HUES48 (cell line): ENCODE data around the gene SLC7A6.

ENCODE experiments used
- H3K27ac ChIP-seq: one replicate; pipeline ENCODE4 v1.7.0; 2013; ENCODE audit warnings: low read depth, low read length, inconsistent platforms
- H3K27me3 ChIP-seq: 2 replicates; pipeline ENCODE4 v1.6.1; 2013; ENCODE audit warnings: mild to moderate bottlenecking, low read length; ENCODE audit not compliant: control insufficient read depth, insufficient read depth
- H3K36me3 ChIP-seq: 2 replicates; pipeline ENCODE4 v1.6.1; 2013; ENCODE audit warnings: low read length; ENCODE audit not compliant: control insufficient read depth, insufficient read depth
- H3K4me1 ChIP-seq: 2 replicates; pipeline ENCODE4 v1.6.1; 2013; ENCODE audit warnings: mild to moderate bottlenecking, low read length; ENCODE audit not compliant: control insufficient read depth, insufficient read depth
- H3K4me3 ChIP-seq: 2 replicates; pipeline ENCODE4 v1.5.1; 2013; ENCODE audit warnings: mild to moderate bottlenecking, low read depth, low read length
- H3K9ac ChIP-seq: 2 replicates; pipeline ENCODE4 v1.6.1; 2013; ENCODE audit warnings: mild to moderate bottlenecking, low read depth, low read length, moderate library complexity
- H3K9me3 ChIP-seq: 2 replicates; pipeline ENCODE4 v1.6.1; 2013; ENCODE audit warnings: low read length; ENCODE audit not compliant: control insufficient read depth, insufficient read depth

SLC7A6 gene

DNA sequence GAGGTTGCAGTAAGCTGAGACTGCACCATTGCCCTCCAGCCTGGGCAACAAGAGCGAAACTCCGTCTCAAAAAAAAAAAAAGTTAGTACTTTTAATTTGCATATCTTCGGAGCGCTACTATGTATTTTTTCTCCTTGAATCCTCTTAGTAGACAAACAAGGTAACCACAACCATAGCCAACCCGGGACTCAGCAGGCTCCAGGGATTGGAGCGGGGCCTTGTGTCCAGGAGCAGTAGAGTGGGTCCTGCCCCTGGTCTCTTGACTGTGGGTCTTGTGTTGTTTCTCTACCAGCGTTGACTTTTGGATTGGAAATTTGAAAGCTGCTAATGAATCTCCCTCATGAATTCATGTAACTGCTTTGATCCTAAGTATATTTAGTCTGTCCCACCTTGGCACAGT, 78.8 kb downstream of the SLC7A6 start:
- no peak overlapping the region for H3K4me3 ChIP-seq
- no peak overlapping the region for H3K27ac ChIP-seq
- H3K9ac ChIP-seq, result no peak overlapping the region
- H3K27me3 ChIP-seq, result no peaks in the 10 kb centered on the region
- H3K4me1 ChIP-seq, result no peaks in the 10 kb centered on the region
- H3K9me3 ChIP-seq, result no peaks in the 10 kb centered on the region
- H3K36me3 ChIP-seq, result peaks cover 90% of the 10 kb centered on the region

DNA sequence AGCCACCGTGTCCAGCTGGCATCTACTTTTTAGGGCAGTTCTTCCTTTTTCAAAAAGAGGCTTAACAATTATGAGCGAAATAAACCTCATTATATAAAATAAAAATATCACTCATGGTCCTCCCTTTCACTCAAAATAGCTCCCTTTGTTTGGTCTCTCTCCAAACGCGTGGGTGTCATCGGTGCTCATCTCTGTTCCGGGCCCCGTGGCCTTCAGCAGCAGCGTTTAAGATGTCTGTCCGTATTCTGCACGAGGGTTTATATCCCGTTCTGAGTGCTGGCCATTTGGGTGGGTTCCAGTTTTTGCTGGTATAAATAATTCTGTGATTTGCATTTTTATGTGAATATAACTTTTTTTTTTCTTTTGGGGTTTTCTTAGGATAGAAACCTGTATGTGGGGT, 79.9 kb downstream of the SLC7A6 start:
- no peak overlapping the region for H3K4me3 ChIP-seq
- H3K36me3 ChIP-seq, result peaks cover 90% of the 10 kb centered on the region
- no peak overlapping the region for H3K9ac ChIP-seq

DNA sequence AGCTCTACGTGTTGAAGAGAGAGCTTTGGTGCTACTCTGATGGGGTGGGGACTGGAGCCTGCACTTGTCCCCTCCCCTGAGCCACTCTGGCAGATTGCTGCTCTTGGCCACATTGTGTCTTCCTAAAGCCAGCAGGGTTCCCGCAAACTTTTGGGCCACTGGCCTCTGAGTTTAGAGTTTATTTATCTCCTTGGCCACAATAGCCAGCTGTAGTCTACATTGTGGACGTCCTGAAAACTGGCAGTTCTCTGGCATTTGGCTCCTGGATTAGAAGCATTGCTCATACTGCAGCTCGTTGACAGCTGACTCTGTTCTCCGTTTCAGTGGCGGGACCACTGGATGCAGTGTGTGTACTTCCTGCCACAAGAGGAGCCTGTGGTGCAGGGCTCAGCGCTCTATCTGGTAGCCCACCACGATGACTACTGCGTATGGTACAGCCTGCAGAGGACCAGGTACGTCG, 81.1 kb downstream of the SLC7A6 start:
- Histone ChIP-seq H3K9ac (no peak overlapping the region), H3K4me1 (no peaks in the 10 kb centered on the region), H3K36me3 (peaks cover 90% of the 10 kb centered on the region), H3K27me3 (no peaks in the 10 kb centered on the region), H3K27ac (no peak overlapping the region), H3K4me3 (no peak overlapping the region), H3K9me3 (no peaks in the 10 kb centered on the region)

More for the DNA sequence above, 79.9 kb downstream of the SLC7A6 start:
- Histone ChIP-seq H3K27me3 (no peaks in the 10 kb centered on the region), H3K4me1 (no peaks in the 10 kb centered on the region), H3K27ac (no peak overlapping the region), H3K9me3 (no peaks in the 10 kb centered on the region)

DNA sequence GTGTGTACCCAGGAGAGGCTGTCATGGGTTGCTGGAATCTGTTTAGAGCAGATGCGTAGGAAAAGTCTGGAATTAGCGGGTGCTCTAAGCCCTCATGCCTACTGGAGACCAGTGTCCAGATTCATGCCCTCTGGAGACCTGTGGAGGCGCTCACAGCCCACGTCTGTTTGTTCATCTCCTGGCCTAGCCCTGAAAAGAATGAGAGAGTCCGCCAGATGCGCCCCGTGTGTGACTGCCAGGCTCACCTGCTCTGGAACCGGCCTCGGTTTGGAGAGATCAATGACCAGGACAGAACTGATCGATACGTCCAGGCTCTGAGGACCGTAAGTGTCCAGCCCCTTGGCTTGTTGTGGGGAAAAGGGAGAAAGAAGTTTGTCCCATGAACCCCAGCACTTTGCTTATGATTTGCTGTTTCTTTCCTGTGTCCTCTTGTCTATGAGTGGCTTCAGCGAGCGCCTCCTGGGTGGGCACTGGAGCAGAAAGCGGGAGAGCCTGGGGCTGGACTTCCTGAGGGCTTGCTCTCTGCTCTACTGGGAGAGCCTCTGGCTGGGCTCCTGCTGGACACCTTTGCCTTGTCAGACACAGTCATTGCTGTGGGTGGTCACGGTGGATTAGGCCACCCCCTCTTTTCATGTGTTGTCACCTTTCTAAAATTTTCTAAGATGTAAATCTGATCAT, 81.8 kb downstream of the SLC7A6 start:
- Histone ChIP-seq H3K9me3 (no peaks in the 10 kb centered on the region), H3K4me1 (no peaks in the 10 kb centered on the region), H3K27me3 (no peaks in the 10 kb centered on the region), H3K27ac (no peak overlapping the region), H3K36me3 (peaks cover 86% of the 10 kb centered on the region), H3K9ac (no peak overlapping the region), H3K4me3 (no peak overlapping the region)

DNA sequence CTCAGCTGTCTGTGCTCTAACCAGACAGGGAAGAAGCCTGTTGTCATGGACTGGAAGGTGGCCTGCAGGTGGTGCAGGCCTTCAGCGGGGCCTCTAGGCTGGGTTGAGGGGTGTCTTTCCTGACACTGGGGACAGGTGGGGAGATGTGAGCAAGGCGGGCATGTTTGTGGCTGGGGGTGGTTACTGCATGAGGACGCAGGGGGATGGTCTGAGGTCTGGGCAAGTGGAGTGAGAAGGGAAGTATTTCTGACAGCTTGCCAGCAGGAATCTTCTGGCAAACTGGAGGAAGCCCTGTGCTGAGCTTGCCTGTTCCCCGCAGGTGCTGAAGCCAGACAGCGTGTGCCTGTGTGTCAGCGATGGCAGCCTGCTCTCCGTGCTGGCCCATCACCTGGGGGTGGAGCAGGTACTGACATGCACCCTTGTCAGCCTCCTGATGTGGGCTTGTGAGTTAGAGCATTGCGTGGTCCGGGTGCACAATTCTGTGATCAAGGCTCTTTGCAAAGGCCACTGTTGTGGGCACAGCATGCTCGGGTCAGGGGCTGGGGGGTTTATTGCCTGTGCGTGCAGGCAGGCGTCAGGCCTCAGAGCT, 82.7 kb downstream of the SLC7A6 start:
- H3K36me3 ChIP-seq, result peaks cover 89% of the 10 kb centered on the region
- H3K4me3 ChIP-seq, result no peak overlapping the region
- no peaks in the 10 kb centered on the region for H3K27me3 ChIP-seq
- H3K27ac ChIP-seq, result no peak overlapping the region
- H3K9me3 ChIP-seq, result no peaks in the 10 kb centered on the region
- no peaks in the 10 kb centered on the region for H3K4me1 ChIP-seq
- no peak overlapping the region for H3K9ac ChIP-seq

DNA sequence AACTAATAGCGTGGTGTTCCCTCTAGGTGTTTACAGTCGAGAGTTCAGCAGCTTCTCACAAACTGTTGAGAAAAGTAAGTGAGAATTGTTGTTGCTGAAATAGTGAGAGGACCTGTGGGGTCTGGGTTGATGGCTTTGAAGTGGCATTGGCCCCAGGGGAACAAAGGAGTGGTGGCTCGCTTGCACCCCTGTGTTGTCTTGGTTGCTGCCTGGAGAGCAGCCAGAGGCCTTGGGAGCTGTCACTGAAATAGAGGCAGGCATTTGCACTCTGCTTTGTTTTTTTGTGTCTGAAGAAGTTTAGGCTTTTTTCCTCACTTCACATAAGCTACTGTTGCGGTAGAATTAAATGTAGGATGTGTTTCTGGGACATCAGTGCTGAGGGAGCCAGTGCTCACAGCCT, 83.3 kb downstream of the SLC7A6 start:
- Histone ChIP-seq H3K9me3 (no peaks in the 10 kb centered on the region), H3K4me1 (no peaks in the 10 kb centered on the region), H3K9ac (no peak overlapping the region), H3K27me3 (no peaks in the 10 kb centered on the region), H3K36me3 (peaks cover 90% of the 10 kb centered on the region), H3K4me3 (no peak overlapping the region), H3K27ac (no peak overlapping the region)

DNA sequence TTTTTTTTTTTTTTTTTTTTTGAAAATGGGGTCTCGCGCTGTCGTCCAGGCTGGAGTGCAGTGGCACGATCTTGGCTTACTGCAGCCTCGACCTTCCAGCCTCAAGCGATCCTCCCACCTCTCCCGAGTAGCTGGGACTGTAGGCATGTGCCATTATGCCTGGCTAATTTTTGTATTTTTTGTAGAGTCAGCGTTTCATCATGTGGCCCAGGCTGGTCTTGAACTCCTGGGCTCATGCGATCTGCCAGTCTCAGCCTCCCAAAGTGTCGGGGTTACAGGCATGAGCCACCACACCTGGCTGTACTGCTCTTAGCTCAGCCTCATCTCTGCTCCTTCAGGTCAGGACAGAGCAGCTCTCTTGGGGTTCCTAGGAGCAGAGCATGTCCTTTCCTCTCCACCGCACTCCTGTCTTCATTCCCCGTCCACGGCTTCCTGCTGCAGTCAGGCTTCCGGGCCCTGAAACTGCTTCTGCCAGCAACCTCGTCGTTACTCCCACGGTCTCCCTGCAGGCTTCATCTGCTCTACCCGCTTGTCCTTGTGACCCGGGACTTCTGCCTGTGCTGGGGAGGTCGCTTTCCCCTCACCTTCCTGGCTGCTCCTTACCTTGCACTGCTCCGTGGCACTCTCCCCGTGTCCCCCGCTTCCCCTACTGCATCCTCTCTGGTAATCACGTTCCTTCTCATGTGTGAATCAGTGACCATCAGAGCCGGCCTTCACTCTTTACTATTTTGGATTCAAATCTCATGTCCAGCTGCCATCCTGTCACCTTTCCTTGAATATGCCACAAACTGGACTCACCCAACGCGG, 84.5 kb downstream of the SLC7A6 start:
- H3K9ac ChIP-seq, result no peak overlapping the region
- no peaks in the 10 kb centered on the region for H3K9me3 ChIP-seq
- no peak overlapping the region for H3K27ac ChIP-seq
- no peaks in the 10 kb centered on the region for H3K27me3 ChIP-seq
- H3K36me3 ChIP-seq, result peaks cover 93% of the 10 kb centered on the region
- H3K4me3 ChIP-seq, result no peak overlapping the region
- no peaks in the 10 kb centered on the region for H3K4me1 ChIP-seq

DNA sequence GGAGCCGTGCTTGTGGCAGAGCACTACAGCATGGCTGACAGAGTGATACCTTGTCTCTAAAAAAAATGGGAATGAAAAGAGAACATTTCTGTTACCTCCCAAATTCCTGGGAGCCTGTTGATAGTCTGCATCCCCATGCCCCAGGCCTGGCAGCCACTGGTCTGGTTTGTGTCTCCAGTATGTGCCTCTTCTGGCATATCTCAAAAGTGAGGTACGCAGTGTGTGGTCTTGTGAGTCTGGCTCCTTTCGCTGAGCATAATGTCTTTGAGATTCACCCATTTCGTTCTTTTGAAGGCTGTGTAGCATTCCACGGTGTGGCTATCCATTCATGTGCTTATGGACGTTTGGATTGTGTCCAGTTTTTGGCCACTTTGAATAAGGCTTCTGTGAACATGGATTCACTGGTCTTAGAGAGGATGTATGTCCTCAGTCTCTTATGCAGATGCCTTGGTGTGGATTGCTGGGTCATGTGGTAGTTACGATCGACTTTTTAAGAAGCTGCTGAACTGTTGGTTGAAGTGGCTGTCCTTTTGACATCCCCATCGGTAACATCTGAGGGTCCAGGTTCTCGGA, 85.6 kb downstream of the SLC7A6 start:
- H3K9me3 ChIP-seq, result no peaks in the 10 kb centered on the region
- no peak overlapping the region for H3K9ac ChIP-seq
- no peaks in the 10 kb centered on the region for H3K27me3 ChIP-seq
- H3K36me3 ChIP-seq, result peaks cover 90% of the 10 kb centered on the region
- H3K4me3 ChIP-seq, result no peak overlapping the region
- no peak overlapping the region for H3K27ac ChIP-seq
- no peaks in the 10 kb centered on the region for H3K4me1 ChIP-seq

DNA sequence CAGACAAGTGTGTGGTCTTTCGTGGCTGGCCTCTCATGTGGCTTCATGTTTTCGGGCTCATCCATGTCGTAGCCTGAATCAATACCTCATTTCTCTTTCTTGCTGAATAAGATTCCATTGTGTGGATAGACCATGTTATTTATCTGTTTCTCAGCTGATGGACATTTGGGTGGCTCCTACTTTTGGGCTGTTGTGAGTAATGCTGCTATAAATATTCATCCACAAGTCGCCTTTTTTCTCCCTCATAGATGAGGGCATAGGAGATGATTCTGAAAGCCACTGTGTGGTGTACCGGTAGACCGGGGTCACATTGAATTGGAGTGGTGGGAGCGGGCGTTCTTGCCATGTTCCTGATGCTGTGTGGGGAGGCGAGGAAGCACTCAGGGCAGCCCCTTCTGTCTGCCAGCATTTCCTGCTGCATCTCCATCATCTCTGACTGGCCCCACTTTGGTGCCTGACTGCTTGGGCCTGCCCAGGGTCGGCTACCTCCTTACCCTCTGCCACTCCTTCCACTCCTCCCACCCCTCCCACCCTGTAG, 86.6 kb downstream of the SLC7A6 start:
- no peaks in the 10 kb centered on the region for H3K27me3 ChIP-seq
- no peaks in the 10 kb centered on the region for H3K9me3 ChIP-seq
- H3K4me1 ChIP-seq, result no peaks in the 10 kb centered on the region
- no peak overlapping the region for H3K9ac ChIP-seq
- no peak overlapping the region for H3K27ac ChIP-seq
- no peak overlapping the region for H3K4me3 ChIP-seq
- peaks cover 87% of the 10 kb centered on the region for H3K36me3 ChIP-seq
